ENCODE measurements around the gene ZP1. TPM values are rescaled to one million over a fixed set of nuclear protein-coding genes. Genes with fewer than 3 reads are reported as not detected.
"Not testable (repeated sequence)": the region's sequence is repeated elsewhere in the genome, so short reads cannot be mapped to it uniquely, and the experiment has no call there.

The ZP1 gene
- total RNA-seq, 4 donors from 2014 or later, result 0.26 TPM; not detected in 3

- H3K27me3 ChIP-seq, result no peaks in the 10 kb centered on the region
- intact Hi-C loops (cut with DNase I), result loop anchor here (10.0 kb wide), 1 partner anchor 248 kb away; no protein-coding TSS in a partner anchor
- H3K9me3 ChIP-seq, result no peaks in the 10 kb centered on the region
- TF ChIP-seq EP300 (IDR thresholded peaks at IDR 0.05) (no peak), CTCF (IDR thresholded peaks at IDR 0.05) (no peak), POLR2AphosphoS5 (IDR thresholded peaks at IDR 0.05) (peak; percentile 91 to 97), POLR2A (IDR thresholded peaks at IDR 0.05; ENCODE audit: low read depth) (peak; percentile 54)
- peaks cover 31 to 33% (median 32%) of the 10 kb centered on the region in 4 donors for H3K4me1 ChIP-seq
- H3K27ac ChIP-seq (replicated peaks in 1 of 4), result peak within 1 kb of the TSS; percentile 91 to 98 (median 94)
- peaks cover 11 to 23% (median 22%) of the 10 kb centered on the region in 4 donors for H3K36me3 ChIP-seq
- DNase-seq (ENCODE audit: extremely low spot score), result peak; percentile 99
- peak within 1 kb of the TSS; percentile 72 to 97 (median 93) for H3K4me3 ChIP-seq
- 0% methylated on average over 26 of the region's 75 CpGs for WGBS
Observed at GRCh38 chr11:60906132-60906972, 39.0 kb downstream of the ZP1 start, which contains the start of gene PRPF19. PRPF19 (minus strand) TSS chr11:60906585; CDS start chr11:60906382, 203 bp downstream.

DNA sequence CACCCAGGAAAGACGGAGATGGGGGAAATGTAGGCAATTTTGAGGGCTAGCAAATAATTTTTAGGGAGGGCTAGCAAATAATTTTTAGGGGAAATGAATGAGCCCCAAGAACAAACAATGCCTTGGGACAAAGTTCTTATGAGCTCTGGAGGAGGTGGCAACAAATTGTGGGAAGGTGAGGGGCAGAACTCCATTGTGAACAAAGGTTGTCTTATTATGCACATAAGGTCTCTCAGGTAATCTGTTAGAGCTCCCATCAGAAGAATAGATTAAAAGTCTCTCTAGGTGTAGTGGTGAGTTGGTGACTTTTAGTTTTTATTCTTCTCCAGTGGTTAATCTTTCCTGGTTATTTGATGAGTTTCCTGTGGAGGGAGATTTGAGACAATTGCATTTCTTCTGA is 41.5 kb downstream of the ZP1 start:
- intact Hi-C loops (cut with DNase I), result loop anchor here (10.0 kb wide), 1 partner anchor 246 kb away; no protein-coding TSS in a partner anchor
- no peak for TF ChIP-seq POLR2AphosphoS5 (IDR thresholded peaks at IDR 0.05)
- TF ChIP-seq POLR2A (IDR thresholded peaks at IDR 0.05; ENCODE audit: low read depth), result no peak
- no peak for TF ChIP-seq EP300 (IDR thresholded peaks at IDR 0.05)
- no peak for TF ChIP-seq CTCF (IDR thresholded peaks at IDR 0.05)
- DNase-seq (ENCODE audit: extremely low spot score), result no peak
- H3K27me3 ChIP-seq, result no peaks in the 10 kb centered on the region
- no peaks in the 10 kb centered on the region for H3K36me3 ChIP-seq
- peaks cover 38 to 46% (median 41%) of the 10 kb centered on the region in 4 donors for H3K4me1 ChIP-seq
- no peak overlapping the region for H3K27ac ChIP-seq (replicated peaks in 1 of 4)
- 0% methylated on average over 1 of the region's 1 CpG for WGBS
- H3K9me3 ChIP-seq, result no peaks in the 10 kb centered on the region
- no peak overlapping the region for H3K4me3 ChIP-seq

DNA sequence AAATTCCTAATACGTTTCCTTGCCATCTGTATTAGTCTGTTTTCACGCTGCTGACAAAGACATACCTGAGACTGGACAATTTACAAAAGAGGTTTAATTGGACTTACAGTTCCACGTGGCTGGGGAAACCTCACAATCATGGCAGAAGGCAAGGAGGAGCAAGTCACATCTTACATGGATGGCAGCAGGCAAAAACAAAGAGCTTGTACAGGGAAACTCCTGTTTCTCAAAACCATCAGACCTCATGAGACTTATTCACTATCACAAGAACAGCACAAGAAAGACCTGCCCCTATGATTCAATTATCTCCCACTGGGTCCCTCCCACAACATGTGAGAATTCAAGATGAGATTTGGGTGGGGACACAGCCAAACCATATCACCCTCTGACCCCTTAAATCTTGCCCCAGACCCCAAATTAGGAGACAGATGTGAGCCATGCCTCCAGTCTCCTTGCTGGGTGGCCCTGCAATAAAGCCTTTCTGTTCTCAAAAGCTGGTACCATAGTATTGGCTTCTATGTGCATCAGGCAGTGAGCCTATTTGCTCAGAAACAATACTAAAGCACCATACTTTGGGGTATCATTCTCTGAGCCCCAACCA is 42.4 kb downstream of the ZP1 start:
- H3K4me1 ChIP-seq, result peaks cover 29 to 37% (median 33%) of the 10 kb centered on the region in 4 donors
- not testable (repeated sequence) for H3K4me3 ChIP-seq; H3K27me3 ChIP-seq; H3K9me3 ChIP-seq; H3K36me3 ChIP-seq; DNase-seq (ENCODE audit: extremely low spot score); H3K27ac ChIP-seq (replicated peaks in 1 of 4)
- WGBS, result 68% methylated on average over 3 of the region's 3 CpGs
- intact Hi-C loops (cut with DNase I), result loop anchor here (10.0 kb wide), 1 partner anchor 245 kb away; no protein-coding TSS in a partner anchor

GRCh38 chr11:60910281-60910687 is 42.9 kb downstream of the ZP1 start:
- Histone ChIP-seq H3K27me3 (no peaks in the 10 kb centered on the region), H3K27ac (replicated peaks in 1 of 4) (no peak overlapping the region), H3K4me1 (peaks cover 27 to 34% (median 32%) of the 10 kb centered on the region in 4 donors), H3K36me3 (no peaks in the 10 kb centered on the region), H3K4me3 (no peak overlapping the region), H3K9me3 (no peaks in the 10 kb centered on the region)
- TF ChIP-seq CTCF (IDR thresholded peaks at IDR 0.05) (no peak), EP300 (IDR thresholded peaks at IDR 0.05) (no peak), POLR2A (IDR thresholded peaks at IDR 0.05; ENCODE audit: low read depth) (no peak), POLR2AphosphoS5 (IDR thresholded peaks at IDR 0.05) (no peak)
- intact Hi-C loops (cut with DNase I), result no loop called here
- DNase-seq (ENCODE audit: extremely low spot score), result no peak
- WGBS, result 62% methylated on average over 3 of the region's 3 CpGs

GRCh38 chr11:60910711-60911380 is 43.5 kb downstream of the ZP1 start:
- intact Hi-C loops (cut with DNase I), result no loop called here
- no peak overlapping the region for H3K27ac ChIP-seq (replicated peaks in 1 of 4)
- no peak for DNase-seq (ENCODE audit: extremely low spot score)
- peaks cover 27 to 34% (median 32%) of the 10 kb centered on the region in 4 donors for H3K4me1 ChIP-seq
- H3K4me3 ChIP-seq, result no peak overlapping the region
- H3K27me3 ChIP-seq, result no peaks in the 10 kb centered on the region
- TF ChIP-seq CTCF (IDR thresholded peaks at IDR 0.05) (no peak), POLR2A (IDR thresholded peaks at IDR 0.05; ENCODE audit: low read depth) (no peak), EP300 (IDR thresholded peaks at IDR 0.05) (no peak), POLR2AphosphoS5 (IDR thresholded peaks at IDR 0.05) (no peak)
- no peaks in the 10 kb centered on the region for H3K9me3 ChIP-seq
- 81% methylated on average over 5 of the region's 5 CpGs for WGBS
- no peaks in the 10 kb centered on the region for H3K36me3 ChIP-seq

All from esophagus muscularis mucosa (tissue), 4 donors.